ENCODE measurements around the gene SCARB1.

Gene SCARB1

GRCh38 chr12:124865728-124866127 is 2.1 kb upstream of the SCARB1 start:
- DNase-seq: no peak

- no peak for DNase-seq
Observed at GRCh38 chr12:124864326-124864752, 675 bp upstream of the SCARB1 start.

GRCh38 chr12:124862768-124863415 is 772 bp downstream of the SCARB1 start:
- DNase-seq: peak in 38 of 56 donors; percentile 18 to 68 (median 46)

- peak in 1 of 56 donors; percentile 45 for DNase-seq
Observed at GRCh38 chr12:124861898-124862676, 1.6 kb downstream of the SCARB1 start.

DNA sequence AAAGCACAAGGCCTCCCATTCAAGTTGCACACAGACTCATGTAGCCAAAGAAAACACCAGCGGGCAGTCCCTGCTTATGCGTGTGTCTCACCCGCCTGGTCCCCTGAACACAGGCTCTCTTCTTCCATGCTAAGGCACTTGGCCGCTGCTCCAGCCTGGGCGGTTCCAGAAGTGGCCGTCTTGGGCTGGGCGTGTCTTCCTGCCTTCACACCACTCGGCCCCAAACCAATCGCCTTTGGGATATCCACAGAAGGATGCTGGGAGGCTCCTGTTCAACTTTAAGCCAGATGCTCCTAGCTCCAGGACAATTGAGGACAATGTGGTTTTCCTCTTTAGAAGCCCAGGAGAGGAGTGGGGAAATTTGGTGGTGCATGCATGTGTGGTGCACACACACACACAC is 2.2 kb downstream of the SCARB1 start:
- peak in 54 of 56 donors; percentile 26 to 93 (median 78) for DNase-seq

- DNase-seq: no peak
Observed at GRCh38 chr12:124857921-124858461, 5.7 kb downstream of the SCARB1 start.

DNA sequence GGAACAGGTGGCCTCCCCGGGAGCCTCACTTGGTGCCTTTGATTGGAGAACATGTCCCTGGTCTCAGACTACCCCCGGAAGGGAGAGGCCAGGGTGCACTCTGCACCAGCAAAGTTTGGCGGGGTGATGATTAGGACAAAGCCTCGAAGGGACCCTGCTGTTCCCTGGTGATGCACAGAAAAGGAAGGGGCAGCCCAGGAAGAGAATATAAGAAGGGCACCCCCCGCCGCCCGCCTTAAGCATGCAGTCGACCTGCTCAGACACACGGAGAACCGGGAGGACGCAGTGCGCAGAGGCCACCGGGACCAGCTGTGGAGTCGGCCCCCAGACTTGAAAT is 6.9 kb downstream of the SCARB1 start:
- DNase-seq: no peak

DNA sequence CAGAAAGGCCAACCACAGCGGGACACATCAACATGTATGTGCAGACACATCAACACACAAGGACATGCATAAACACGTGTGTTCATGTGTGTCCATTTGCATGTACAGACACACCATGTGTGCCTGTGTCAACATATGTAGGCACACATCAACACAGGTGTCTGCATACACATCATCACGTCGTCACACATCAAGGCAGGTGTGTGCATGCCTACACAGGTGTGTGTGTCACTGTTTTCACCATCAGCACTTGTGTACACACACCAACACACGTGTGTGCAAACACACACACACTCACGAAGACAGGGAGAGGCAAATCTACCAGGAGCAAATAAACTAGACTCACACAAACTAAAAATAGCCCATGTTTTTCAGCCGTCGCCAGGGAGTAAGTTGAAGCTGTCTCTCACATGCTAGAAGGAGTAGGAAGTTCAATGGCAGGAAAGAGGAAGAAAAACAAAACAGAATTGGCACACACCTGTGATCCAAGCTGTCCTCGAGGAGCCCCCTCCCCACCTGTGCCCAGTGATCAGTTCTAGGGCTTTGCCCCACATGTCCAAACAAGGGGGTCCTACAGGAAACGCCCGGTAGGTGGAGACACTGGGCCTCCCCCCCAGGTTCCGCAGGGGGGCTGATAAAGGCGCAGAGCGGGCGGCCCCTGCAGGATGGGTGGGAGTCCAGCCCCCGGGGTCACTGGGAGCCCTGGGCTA is 7.4 kb downstream of the SCARB1 start:
- no peak for DNase-seq

GRCh38 chr12:124855275-124855957 is 8.2 kb downstream of the SCARB1 start:
- DNase-seq: no peak

DNA sequence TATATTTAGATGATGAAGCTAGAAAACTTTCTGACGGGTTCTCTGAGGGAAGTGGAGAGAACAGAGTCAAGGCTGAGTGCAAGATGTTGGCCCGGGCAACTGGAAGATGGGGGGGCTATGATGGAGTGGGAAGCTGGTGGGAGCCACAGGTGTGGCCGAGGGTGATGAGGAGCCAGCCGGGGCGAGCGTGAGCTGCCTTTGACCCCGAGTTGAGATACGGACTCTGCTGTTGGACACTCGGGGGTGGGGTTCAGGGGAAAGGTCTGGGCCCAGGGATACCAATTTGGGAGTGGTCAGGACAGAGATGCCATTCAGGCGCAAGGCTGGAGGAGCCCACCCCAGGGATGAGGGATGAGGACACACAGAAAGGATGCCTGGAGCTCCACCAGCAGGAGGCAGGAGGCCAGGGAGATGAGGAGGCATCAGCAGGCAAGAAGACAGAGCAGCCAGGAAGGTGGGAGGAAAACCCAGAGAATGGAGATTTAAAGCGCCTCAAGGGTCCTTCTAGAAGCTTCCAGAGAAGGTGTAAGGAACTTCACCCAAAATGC is 9.0 kb downstream of the SCARB1 start:
- no peak for DNase-seq

- no peak for DNase-seq
Observed at GRCh38 chr12:124853781-124854636, 9.7 kb downstream of the SCARB1 start.

DNA sequence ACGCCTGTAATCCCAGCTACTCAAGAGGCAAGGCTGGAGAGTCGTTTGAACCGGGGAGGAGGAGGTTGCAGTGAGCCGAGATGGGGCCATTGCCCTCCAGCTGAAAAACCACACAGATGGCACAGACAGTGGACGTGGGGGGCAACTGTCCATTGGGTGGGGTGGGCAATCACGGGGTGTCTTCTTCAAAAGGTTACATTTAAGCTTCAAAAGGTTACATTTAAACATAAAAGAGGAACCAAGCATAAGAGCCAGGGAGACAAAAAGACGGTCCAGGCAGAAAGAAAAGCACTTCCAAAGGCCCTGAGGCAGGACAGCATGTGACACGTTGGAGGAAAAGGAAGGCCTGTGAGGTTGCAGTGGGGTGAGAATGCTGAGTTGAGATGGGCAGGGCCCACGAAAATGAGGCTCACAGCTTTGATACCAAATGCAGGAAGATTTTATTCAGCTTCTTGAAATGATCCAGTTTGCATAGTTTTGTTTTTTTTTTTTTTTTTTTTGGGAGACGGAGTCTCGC is 10.7 kb downstream of the SCARB1 start:
- DNase-seq: no peak

DNA sequence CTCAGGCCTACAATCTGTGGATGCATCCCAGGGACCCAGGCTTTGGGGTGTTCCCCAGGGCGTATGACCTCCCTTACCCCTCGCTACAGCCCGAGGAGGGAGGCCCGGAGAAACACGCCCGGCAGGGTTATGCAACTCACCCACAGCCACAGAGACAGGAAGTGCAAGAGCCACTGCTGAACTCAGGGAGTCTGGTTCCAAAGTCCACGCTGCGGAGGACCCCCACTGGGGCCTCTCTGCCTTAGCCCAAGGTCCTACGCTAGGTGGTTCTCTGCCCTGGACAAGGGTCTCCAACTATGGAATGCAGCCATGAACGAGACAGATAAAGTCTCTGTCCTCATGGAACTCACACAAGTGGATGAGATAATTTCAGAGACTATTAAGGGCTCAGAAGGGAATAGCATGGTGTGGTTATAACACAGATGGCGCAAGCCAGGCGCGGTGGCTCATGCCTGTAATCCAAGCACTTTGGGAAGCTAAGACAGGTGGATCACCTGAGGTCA is 11.3 kb downstream of the SCARB1 start:
- peak in 12 of 56 donors; percentile 10 to 47 (median 22) for DNase-seq

DNA sequence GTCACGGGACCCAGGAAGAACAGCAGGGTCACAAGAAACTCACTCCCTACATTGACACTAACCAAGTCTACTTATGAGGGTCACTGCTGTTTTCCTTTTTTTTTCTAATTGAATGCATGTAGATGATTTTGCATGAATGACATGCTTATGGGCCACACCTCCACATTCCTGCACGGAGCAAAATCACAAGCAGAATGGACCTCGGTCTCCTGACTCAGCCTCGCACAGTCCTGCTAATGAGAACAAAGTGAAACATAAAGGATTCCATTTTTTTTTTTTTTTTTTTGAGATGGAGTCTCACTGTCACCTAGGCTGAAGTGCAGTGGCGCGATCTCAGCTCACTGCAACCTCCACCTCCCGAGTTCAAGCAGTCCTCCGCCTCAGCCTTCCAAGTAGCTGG is 12.3 kb downstream of the SCARB1 start:
- no peak for DNase-seq

DNA sequence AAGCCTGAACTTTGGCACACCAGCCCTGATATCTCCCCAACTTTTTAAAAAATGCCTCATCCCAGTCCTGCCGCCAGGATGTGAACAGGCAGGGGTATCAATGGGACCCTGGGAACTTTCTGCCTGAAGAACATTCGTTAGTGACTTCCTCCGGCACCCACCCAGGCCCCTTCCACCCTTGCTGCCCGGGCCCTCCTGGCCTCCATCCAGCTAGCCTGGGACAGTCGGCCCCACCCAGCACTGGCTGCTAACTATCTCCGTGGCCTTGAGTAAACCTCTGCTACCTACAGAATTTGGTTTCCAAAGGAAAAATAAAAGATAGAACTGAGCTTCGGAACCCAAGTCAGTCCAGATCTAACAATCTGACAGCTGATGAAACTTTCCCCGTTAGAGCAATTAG is 14.3 kb downstream of the SCARB1 start:
- no peak for DNase-seq

GRCh38 chr12:124848621-124849380 is 14.9 kb downstream of the SCARB1 start:
- DNase-seq: peak in 30 of 56 donors; percentile 11 to 66 (median 36)

DNA sequence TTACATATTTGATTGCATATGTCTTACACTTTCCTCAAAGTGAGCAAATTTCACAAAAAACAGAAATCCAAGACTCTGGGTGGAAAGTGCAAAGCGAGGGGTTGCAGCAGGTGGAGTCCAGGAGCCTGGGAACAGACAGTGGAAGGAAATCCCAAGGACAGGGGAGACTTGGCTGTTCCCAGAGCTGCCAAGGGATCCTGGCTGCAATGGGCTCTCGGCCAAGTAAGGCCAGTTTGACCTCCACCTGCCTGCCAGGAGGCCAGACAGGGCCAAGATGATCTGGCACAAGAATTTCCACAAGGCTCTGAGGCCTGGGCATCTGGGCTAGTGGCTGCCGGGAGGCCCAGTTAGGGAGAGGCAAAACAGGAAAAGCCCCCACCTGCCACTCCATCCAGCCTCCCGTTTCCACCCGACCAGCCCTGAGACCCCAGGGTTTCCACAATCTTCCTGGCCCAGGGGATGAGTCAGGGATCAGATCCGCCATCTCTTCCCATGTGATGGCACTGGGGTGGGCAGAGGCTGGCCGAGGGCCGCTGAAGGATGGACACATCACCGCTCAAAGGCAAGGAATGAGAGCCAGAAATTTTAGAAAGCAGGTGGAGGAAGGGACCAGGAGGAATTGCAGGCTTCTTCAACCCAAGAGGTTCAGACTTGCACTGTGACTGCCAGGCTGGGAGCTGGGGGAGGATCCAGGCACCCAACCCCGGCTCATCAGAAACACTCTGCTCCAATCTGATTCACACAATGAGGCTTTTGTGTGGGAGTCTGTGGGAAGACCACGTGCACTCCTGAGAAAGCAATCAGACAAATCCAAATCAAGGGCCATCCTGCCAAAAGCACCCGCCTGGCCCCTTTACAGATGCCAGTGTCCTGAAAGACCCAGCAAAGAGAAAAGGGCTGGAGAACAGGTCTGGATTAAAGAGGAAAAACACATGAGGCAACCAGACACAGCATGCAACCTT is 16.3 kb downstream of the SCARB1 start:
- DNase-seq: peak in 54 of 56 donors; percentile 16 to 92 (median 76)
